WTC11 (cell line): Measurements from ENCODE around the gene RHOF. TPM values are rescaled to one million over a fixed set of nuclear protein-coding genes. Genes with fewer than 3 reads are reported as not detected.

Experiments used
- ATAC-seq: fragments of 200-7000 bp; cut with Tn5 transposase; 2 replicates; pipeline ENCODE4 v1.10.0; 2021; ENCODE audit warnings: mild to moderate bottlenecking, moderate library complexity
- CTCF ChIA-PET: fragments of 300-600 bp; sonication (Branson Sonifier 250); formaldehyde crosslinking; loops from one replicate; lab custom pipeline; 2021; ENCODE audit warnings: antibody characterized with exemption; lab: Charles Lee
- POLR2A ChIA-PET: fragments of 350-600 bp; sonication (Branson Sonifier 250); formaldehyde crosslinking; loops from one replicate; lab custom pipeline; 2021; ENCODE audit warnings: antibody characterized with exemption; lab: Charles Lee
- DNase-seq: peaks from one replicate; pipeline ENCODE4 v3.0.0; 2021; ENCODE audit warnings: low spot score
- H3K27ac Mint-ChIP-seq: 2 replicates; pipeline ENCODE4 v1.8.0; 2021; ENCODE audit warnings: mixed read lengths
- H3K27me3 Mint-ChIP-seq: 2 replicates; pipeline ENCODE4 v1.8.0; 2021; ENCODE audit warnings: low read depth, mild to moderate bottlenecking, moderate library complexity, mixed read lengths
- H3K36me3 Mint-ChIP-seq: 2 replicates; pipeline ENCODE4 v1.8.0; 2021; ENCODE audit warnings: mixed read lengths
- H3K4me1 Mint-ChIP-seq: 2 replicates; pipeline ENCODE4 v1.8.0; 2022; ENCODE audit warnings: mixed read lengths
- H3K4me3 Mint-ChIP-seq: 2 replicates; pipeline ENCODE4 v1.8.0; 2021; ENCODE audit warnings: mild to moderate bottlenecking, moderate library complexity, mixed read lengths
- H3K9me3 Mint-ChIP-seq: 2 replicates; pipeline ENCODE4 v1.8.0; 2021; ENCODE audit warnings: mixed read lengths
- ARID4B ChIP-seq: sonication (generic); formaldehyde crosslinking; IDR thresholded peaks from 2 replicates; pipeline ENCODE4 v1.8.0; 2023; ENCODE audit warnings: missing genetic modification reagents, mild to moderate bottlenecking, borderline replicate concordance
- CREM ChIP-seq: sonication (generic); formaldehyde crosslinking; IDR thresholded peaks from 2 replicates; pipeline ENCODE4 v1.8.1; 2022; ENCODE audit warnings: mild to moderate bottlenecking, missing genetic modification reagents, moderate library complexity
- CTCF ChIP-seq: fragments of 200-600 bp; IDR thresholded peaks from 2 replicates; pipeline ENCODE4 v1.8.0; 2022; ENCODE audit warnings: antibody characterized with exemption
- ERG ChIP-seq: fragments of 250-450 bp; sonication (Bioruptor Pico); IDR thresholded peaks from 2 replicates; pipeline ENCODE4 v1.8.0; 2021; ENCODE audit warnings: mild to moderate bottlenecking
- ETV6 ChIP-seq: sonication (generic); formaldehyde crosslinking; IDR thresholded peaks from 2 replicates; pipeline ENCODE4 v1.8.1; 2022; ENCODE audit warnings: mild to moderate bottlenecking, missing genetic modification reagents
- FOXK1 ChIP-seq: sonication (generic); formaldehyde crosslinking; IDR thresholded peaks from 2 replicates; pipeline ENCODE4 v1.8.0; 2022; ENCODE audit warnings: mild to moderate bottlenecking, moderate library complexity, missing genetic modification reagents
- GABPB1 ChIP-seq: sonication (generic); formaldehyde crosslinking; IDR thresholded peaks from 2 replicates; pipeline ENCODE4 v1.8.1; 2023; ENCODE audit warnings: mild to moderate bottlenecking, missing genetic modification reagents
- PRDM15 ChIP-seq: sonication (generic); formaldehyde crosslinking; IDR thresholded peaks from 2 replicates; pipeline ENCODE4 v1.8.0; 2022; ENCODE audit warnings: missing genetic modification reagents
- ZNF138 ChIP-seq: sonication (generic); formaldehyde crosslinking; conservative IDR thresholded peaks from 2 replicates; pipeline ENCODE4 v1.8.1; 2022; ENCODE audit warnings: mild to moderate bottlenecking, moderate library complexity, missing genetic modification reagents
- total RNA-seq: library from RNA; stranded (reverse); gene quantifications from 3 replicates; pipeline ENCODE4 v1.2.3, GENCODE V29; 2021

The RHOF gene
- total RNA-seq, 1 experiment from 2014 or later = 45.3 TPM

GRCh38 chr12:121779422-121779895 lies 14.0 kb downstream of the RHOF start:
- Mint-ChIP-seq H3K27me3 (no peaks in the 10 kb centered on the region; the same call in 1 of the 2 replicates), H3K27ac (no peak overlapping the region), H3K36me3 (peaks cover 7% of the 10 kb centered on the region)
- ATAC-seq (no peak), DNase-seq (no peak)
- CTCF ChIA-PET = interaction anchor here (0.6 to 15.3 kb wide), 3 partner anchors 15 to 73 kb away, joined by 3 to 227 read pairs (median 3); partner anchors contain the start of gene RHOF
- POLR2A ChIA-PET = interaction anchor here (1.0 kb wide), 1 partner anchor 16 kb away, joined by 3 read pairs; no protein-coding TSS in a partner anchor
- no peak for TF ChIP-seq ZNF138 (CRISPR knock-in tag)
- no peak for TF ChIP-seq CTCF
- TF ChIP-seq GABPB1 (CRISPR knock-in tag) = no peak
- no peak for TF ChIP-seq ARID4B
- TF ChIP-seq PRDM15 (CRISPR knock-in tag) = no peak
- no peak for TF ChIP-seq ERG (CRISPR knock-in tag)
- TF ChIP-seq, all 79 proteins: peak for 0
- Mint-ChIP-seq H3K4me1 (peaks cover 23% of the 10 kb centered on the region), H3K4me3 (no peak overlapping the region), H3K9me3 (no peaks in the 10 kb centered on the region)

GRCh38 chr12:121778567-121779421 lies 14.7 kb downstream of the RHOF start:
- ChIA-PET POLR2A (interaction anchor here (1.0 kb wide), 1 partner anchor 16 kb away, joined by 3 read pairs; no protein-coding TSS in a partner anchor), CTCF (interaction anchor here (0.6 to 15.3 kb wide), 5 partner anchors 15 to 73 kb away, joined by 3 to 227 read pairs (median 3); partner anchors contain the start of gene RHOF)
- ATAC-seq (no peak), DNase-seq (no peak)
- H3K4me1 Mint-ChIP-seq = peaks cover 26% of the 10 kb centered on the region
- no peak overlapping the region for H3K4me3 Mint-ChIP-seq
- no peaks in the 10 kb centered on the region; the same call in 1 of the 2 replicates for H3K27me3 Mint-ChIP-seq
- peak overlapping the region; percentile 72; the same call in 1 of the 2 replicates for H3K27ac Mint-ChIP-seq
- peaks cover 7% of the 10 kb centered on the region for H3K36me3 Mint-ChIP-seq
- TF ChIP-seq GABPB1 (CRISPR knock-in tag) (no peak), FOXK1 (CRISPR knock-in tag) (no peak), ETV6 (CRISPR knock-in tag) (0 out of 2 replicates have a peak, but pooled peaks have one; percentile 35), CREM (CRISPR knock-in tag) (no peak)
- no peaks in the 10 kb centered on the region for H3K9me3 Mint-ChIP-seq
